GM12874 (cell line): ENCODE measurements around the gene ATXN2.

ENCODE experiments used
- TF ChIP-seq, protein P1 (sequence below): IDR thresholded peaks from 2 replicates; pipeline ENCODE4 v1.5.1; 2011; ENCODE audit warnings: low read depth, mild to moderate bottlenecking, control low read depth, low read length, moderate library complexity; ENCODE audit not compliant: insufficient read depth

Gene ATXN2

DNA sequence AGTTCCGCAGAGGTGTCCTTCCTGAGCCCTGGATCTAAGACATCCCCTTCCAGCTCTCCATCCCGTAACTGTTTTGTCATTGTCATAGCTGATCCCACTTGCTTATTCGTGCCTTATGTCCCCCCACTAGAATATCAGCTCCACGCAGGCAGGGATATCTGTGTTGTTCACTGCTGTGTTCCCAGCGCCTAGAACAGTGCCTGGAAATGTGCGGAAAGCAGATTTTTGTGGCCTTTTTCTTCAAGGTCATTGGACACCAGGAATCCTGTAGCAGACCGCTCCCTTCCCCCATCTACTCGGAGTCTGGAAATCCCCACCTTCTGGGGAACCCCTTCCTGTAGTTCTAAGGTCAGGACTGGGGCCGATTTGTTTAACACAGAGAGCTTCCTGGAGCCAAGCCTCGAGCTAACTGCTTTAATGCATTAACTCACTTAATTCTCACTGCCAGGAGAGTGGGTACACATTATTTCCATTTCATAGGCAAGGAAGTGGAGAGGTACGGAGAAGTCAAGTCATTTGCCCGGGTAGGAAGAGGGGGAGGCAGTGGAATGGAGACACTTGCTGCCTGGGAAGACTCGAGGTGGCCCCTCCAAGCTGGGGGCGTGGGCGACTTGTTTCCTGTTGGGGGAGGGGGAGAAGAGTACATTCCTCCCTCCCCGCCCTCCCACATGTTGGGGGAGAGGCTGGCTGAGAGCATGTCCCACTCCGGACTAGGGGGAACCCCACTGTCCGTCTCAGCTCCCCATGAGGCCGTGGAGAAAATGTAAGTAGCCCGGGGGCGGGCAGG lies 194.6 kb downstream of the ATXN2 start:
- TF ChIP-seq, protein P1, sequence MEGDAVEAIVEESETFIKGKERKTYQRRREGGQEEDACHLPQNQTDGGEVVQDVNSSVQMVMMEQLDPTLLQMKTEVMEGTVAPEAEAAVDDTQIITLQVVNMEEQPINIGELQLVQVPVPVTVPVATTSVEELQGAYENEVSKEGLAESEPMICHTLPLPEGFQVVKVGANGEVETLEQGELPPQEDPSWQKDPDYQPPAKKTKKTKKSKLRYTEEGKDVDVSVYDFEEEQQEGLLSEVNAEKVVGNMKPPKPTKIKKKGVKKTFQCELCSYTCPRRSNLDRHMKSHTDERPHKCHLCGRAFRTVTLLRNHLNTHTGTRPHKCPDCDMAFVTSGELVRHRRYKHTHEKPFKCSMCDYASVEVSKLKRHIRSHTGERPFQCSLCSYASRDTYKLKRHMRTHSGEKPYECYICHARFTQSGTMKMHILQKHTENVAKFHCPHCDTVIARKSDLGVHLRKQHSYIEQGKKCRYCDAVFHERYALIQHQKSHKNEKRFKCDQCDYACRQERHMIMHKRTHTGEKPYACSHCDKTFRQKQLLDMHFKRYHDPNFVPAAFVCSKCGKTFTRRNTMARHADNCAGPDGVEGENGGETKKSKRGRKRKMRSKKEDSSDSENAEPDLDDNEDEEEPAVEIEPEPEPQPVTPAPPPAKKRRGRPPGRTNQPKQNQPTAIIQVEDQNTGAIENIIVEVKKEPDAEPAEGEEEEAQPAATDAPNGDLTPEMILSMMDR, result no peak
